ENCODE results near the gene COL9A2.

DNA sequence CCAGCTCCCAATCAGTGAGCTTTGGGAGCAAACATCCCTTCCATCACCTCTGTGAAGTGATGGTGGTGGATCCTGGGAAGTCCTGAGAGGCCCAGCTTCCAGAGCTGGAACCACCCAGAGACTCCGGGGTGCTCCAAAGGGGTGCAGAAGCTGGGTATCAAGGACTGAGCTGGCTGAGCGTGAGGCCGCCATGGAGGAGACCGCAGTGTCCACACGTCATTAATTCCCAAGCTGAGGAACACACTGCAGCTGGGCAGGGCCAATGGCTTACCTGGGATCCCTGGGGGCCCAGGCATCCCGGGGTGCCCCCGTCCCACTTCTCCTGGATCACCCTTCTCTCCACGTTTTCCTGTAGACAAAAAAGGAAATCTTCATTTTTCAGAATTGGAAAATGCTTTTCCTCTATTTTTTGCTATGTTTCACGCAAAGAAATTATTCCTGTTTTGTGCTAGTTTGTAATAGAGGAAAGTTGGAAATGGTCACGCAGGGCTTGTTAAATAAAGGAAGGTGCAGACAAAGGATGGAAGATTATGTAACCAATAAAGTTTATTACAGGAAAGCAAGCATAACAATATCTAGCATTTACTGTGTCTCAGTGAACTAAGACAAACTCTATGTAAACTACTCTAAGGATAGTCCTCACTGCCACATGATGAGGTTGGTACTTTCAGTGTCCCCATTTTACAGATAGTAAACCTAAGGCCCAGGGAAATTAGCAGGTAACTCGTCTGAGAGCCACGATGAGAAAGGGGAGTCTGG is 15.4 kb downstream of the COL9A2 start:
- TF ChIP-seq, protein P1, sequence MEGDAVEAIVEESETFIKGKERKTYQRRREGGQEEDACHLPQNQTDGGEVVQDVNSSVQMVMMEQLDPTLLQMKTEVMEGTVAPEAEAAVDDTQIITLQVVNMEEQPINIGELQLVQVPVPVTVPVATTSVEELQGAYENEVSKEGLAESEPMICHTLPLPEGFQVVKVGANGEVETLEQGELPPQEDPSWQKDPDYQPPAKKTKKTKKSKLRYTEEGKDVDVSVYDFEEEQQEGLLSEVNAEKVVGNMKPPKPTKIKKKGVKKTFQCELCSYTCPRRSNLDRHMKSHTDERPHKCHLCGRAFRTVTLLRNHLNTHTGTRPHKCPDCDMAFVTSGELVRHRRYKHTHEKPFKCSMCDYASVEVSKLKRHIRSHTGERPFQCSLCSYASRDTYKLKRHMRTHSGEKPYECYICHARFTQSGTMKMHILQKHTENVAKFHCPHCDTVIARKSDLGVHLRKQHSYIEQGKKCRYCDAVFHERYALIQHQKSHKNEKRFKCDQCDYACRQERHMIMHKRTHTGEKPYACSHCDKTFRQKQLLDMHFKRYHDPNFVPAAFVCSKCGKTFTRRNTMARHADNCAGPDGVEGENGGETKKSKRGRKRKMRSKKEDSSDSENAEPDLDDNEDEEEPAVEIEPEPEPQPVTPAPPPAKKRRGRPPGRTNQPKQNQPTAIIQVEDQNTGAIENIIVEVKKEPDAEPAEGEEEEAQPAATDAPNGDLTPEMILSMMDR (IDR thresholded peaks at IDR 0.05): no peak
- no peak for TF ChIP-seq ZFX (IDR thresholded peaks at IDR 0.05; ENCODE audit: borderline replicate concordance)
